ENCODE results near the gene MCEMP1.

- TF ChIP-seq CTCF (conservative IDR thresholded peaks at IDR 0.05; ENCODE audit: low read length) (no peak), EZH2phosphoT487 (IDR thresholded peaks at IDR 0.05; ENCODE audit: borderline replicate concordance, low read depth, low read length) (no peak)
These were observed 43.5 kb downstream of the MCEMP1 start for GRCh38 chr19:7720351-7720750.
